Osteoblast (primary cell): ENCODE data around the gene RAG1. TPM values are rescaled to one million over a fixed set of nuclear protein-coding genes. Genes with fewer than 3 reads are reported as not detected.

Experiments
- DNase-seq: peaks from one replicate; pipeline ENCODE4 v3.0.0; 2011; ENCODE audit warnings: low spot score, mixed read lengths; ENCODE audit not compliant: insufficient read length; ENCODE audit errors: missing footprints
- H2AFZ ChIP-seq: 2 replicates; pipeline ENCODE4 v1.6.0; 2011; ENCODE audit warnings: mild to moderate bottlenecking, low read length
- H3K27ac ChIP-seq: 2 replicates; pipeline ENCODE4 v1.5.1; 2011; ENCODE audit warnings: mild to moderate bottlenecking, low read depth, low read length, moderate library complexity
- H3K27me3 ChIP-seq: 2 replicates; pipeline ENCODE4 v1.6.0; 2012; ENCODE audit warnings: mild to moderate bottlenecking, control low read depth, inconsistent platforms, low read length, moderate library complexity; ENCODE audit not compliant: insufficient read depth
- H3K36me3 ChIP-seq: 2 replicates; pipeline ENCODE4 v1.5.1; 2011; ENCODE audit warnings: mild to moderate bottlenecking, low read length, control low read depth, moderate library complexity; ENCODE audit not compliant: insufficient read depth
- H3K4me1 ChIP-seq: 2 replicates; pipeline ENCODE4 v1.5.1; 2011; ENCODE audit warnings: mild to moderate bottlenecking, low read length, control low read depth, moderate library complexity; ENCODE audit not compliant: insufficient read depth
- H3K4me2 ChIP-seq: 2 replicates; pipeline ENCODE4 v1.6.0; 2011; ENCODE audit warnings: mild to moderate bottlenecking, low read length; ENCODE audit not compliant: insufficient read depth
- H3K4me3 ChIP-seq: fragments of 200-600 bp; sonication (generic); 3 replicates; pipeline ENCODE4 v1.5.1; 2012; ENCODE audit warnings: mild to moderate bottlenecking, low read length, inconsistent platforms; ENCODE audit not compliant: insufficient read depth
- H3K79me2 ChIP-seq: 2 replicates; pipeline ENCODE4 v1.6.0; 2012; ENCODE audit warnings: mild to moderate bottlenecking, low read length, control low read depth, inconsistent platforms; ENCODE audit not compliant: insufficient read depth
- H3K9me3 ChIP-seq: 2 replicates; pipeline ENCODE4 v1.5.1; 2011; ENCODE audit warnings: low read depth, low read length, control low read depth
- H4K20me1 ChIP-seq: 2 replicates; pipeline ENCODE4 v1.6.0; 2012; ENCODE audit warnings: mild to moderate bottlenecking, low read length, control low read depth; ENCODE audit not compliant: insufficient read depth
- CTCF ChIP-seq: IDR thresholded peaks from 2 replicates; pipeline ENCODE4 v1.5.1; 2011; ENCODE audit warnings: mild to moderate bottlenecking, low read depth, low read length, moderate library complexity; ENCODE audit errors: extremely low read depth
- total RNA-seq: library from RNA; depleted of rRNA; stranded (reverse); fragments of >200 nt; gene quantifications from 2 replicates; pipeline ENCODE4 v1.2.3, GENCODE V29; 2012

RAG1 gene
- total RNA-seq, 1 donor, result 0.36 TPM

GRCh38 chr11:36601155-36601554 lies 33.3 kb downstream of the RAG1 start:
- Histone ChIP-seq H3K79me2 (no peaks in the 10 kb centered on the region), H3K36me3 (no peaks in the 10 kb centered on the region), H3K4me2 (no peak overlapping the region), H3K27ac (no peak overlapping the region), H4K20me1 (no peaks in the 10 kb centered on the region), H3K9me3 (no peaks in the 10 kb centered on the region), H3K27me3 (no peaks in the 10 kb centered on the region), H3K4me1 (no peaks in the 10 kb centered on the region), H2AFZ (no peak overlapping the region), H3K4me3 (no peak overlapping the region)
- DNase-seq, result no peak
- no peak for TF ChIP-seq CTCF

GRCh38 chr11:36602135-36602534 lies 34.3 kb downstream of the RAG1 start:
- Histone ChIP-seq H3K4me1 (no peaks in the 10 kb centered on the region), H3K4me2 (no peak overlapping the region), H3K9me3 (no peaks in the 10 kb centered on the region), H2AFZ (no peak overlapping the region), H3K27ac (no peak overlapping the region), H3K27me3 (no peaks in the 10 kb centered on the region), H4K20me1 (no peaks in the 10 kb centered on the region), H3K36me3 (no peaks in the 10 kb centered on the region), H3K79me2 (no peaks in the 10 kb centered on the region), H3K4me3 (no peak overlapping the region)
- TF ChIP-seq CTCF, result no peak
- DNase-seq, result no peak

- Histone ChIP-seq H2AFZ (no peak overlapping the region), H3K36me3 (no peaks in the 10 kb centered on the region), H3K79me2 (no peaks in the 10 kb centered on the region), H3K9me3 (no peaks in the 10 kb centered on the region), H3K4me2 (no peak overlapping the region), H3K4me3 (no peak overlapping the region), H3K27ac (no peak overlapping the region), H3K4me1 (no peaks in the 10 kb centered on the region), H3K27me3 (no peaks in the 10 kb centered on the region), H4K20me1 (no peaks in the 10 kb centered on the region)
- TF ChIP-seq CTCF, result no peak
- DNase-seq, result no peak
These were observed 37.7 kb downstream of the RAG1 start for GRCh38 chr11:36605221-36606216.

GRCh38 chr11:36608491-36609199 lies 40.8 kb downstream of the RAG1 start:
- H3K9me3 ChIP-seq, result no peaks in the 10 kb centered on the region
- H3K4me1 ChIP-seq, result no peaks in the 10 kb centered on the region
- no peaks in the 10 kb centered on the region for H3K36me3 ChIP-seq
- no peak for TF ChIP-seq CTCF
- no peaks in the 10 kb centered on the region for H3K79me2 ChIP-seq
- H3K27me3 ChIP-seq, result no peaks in the 10 kb centered on the region
- no peak overlapping the region for H3K4me3 ChIP-seq
- no peak for DNase-seq
- H4K20me1 ChIP-seq, result no peaks in the 10 kb centered on the region
- H2AFZ ChIP-seq, result no peak overlapping the region
- H3K27ac ChIP-seq, result no peak overlapping the region
- H3K4me2 ChIP-seq, result no peak overlapping the region
